WI38 (cell line): ENCODE measurements around the gene SAMD1.
A peak's percentile ranks its signal among the peaks of the same experiment; 100 is the strongest.

Experiments used
- H3K4me3 ChIP-seq: 2 replicates; pipeline ENCODE4 v1.5.1; 2011; ENCODE audit warnings: low read depth, mild to moderate bottlenecking, control low read depth, low read length
- TF ChIP-seq, protein P1 (sequence below): IDR thresholded peaks from 2 replicates; pipeline ENCODE4 v1.5.1; 2012; ENCODE audit warnings: low read depth, mild to moderate bottlenecking, control low read depth, low read length

The SAMD1 gene

DNA sequence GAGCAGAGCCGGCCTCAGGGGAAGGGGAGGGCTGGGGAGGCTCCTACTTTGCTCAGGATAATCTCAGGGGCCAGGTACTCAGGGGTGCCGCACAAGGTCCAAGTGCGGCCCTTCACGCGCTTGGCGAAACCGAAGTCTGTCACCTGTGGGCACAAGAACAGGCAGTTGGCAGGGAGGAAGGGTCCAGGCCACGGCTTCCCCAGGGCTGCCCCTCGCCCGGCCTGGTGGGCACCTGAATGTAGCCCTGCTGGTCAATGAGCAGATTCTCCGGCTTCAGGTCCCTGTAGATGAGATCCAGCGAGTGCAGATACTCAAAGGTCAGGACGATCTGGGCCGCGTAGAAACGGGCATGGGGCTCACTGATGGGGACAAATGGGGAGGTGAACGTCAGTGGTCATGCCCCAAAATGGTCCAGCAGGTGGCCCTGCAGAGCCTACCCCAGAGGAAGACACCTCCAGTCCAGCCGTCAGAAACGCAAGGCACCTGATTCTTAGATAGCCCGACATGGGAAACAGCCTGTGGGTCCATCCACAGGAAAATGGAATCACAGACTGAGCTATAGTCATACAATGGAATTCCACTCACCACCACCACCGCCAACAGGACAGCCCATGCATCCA, 7.1 kb upstream of the SAMD1 start:
- TF ChIP-seq, protein P1, sequence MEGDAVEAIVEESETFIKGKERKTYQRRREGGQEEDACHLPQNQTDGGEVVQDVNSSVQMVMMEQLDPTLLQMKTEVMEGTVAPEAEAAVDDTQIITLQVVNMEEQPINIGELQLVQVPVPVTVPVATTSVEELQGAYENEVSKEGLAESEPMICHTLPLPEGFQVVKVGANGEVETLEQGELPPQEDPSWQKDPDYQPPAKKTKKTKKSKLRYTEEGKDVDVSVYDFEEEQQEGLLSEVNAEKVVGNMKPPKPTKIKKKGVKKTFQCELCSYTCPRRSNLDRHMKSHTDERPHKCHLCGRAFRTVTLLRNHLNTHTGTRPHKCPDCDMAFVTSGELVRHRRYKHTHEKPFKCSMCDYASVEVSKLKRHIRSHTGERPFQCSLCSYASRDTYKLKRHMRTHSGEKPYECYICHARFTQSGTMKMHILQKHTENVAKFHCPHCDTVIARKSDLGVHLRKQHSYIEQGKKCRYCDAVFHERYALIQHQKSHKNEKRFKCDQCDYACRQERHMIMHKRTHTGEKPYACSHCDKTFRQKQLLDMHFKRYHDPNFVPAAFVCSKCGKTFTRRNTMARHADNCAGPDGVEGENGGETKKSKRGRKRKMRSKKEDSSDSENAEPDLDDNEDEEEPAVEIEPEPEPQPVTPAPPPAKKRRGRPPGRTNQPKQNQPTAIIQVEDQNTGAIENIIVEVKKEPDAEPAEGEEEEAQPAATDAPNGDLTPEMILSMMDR = no peak
- H3K4me3 ChIP-seq = no peak overlapping the region

DNA sequence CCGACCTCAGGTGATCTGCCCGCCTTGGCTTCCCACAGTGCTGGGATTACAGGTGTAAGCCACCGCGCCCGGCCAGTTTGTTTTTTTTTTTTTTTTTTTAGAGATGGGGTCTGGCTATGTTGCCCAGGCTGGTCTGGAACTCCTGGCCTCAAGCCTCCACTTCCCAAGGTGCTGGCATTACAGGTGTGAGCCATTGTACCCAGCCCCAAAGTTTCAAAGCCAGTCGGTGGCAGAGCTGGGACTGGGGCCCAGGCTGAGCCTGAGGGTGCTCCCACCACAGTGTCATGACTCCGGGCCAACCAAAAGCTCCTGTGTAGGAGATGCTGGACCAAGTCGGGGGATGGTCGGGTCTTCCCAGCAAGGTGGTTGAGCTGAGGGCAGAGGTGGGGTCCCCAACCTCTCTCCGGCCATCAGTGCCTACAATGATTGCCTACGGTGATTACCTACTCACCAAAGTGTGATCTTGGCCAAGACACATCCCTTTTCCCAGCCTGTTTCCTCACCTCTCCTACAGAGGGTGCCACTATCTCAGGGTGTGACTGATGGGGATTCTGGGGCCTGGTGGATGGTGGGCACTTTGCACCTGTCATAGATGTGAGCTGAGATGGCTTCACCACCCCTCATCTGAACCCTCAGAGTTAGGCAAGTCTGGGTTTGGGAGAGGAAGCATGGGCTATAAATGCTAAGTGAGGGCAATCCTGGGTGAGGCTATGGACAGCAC, 5.9 kb upstream of the SAMD1 start:
- no peak overlapping the region for H3K4me3 ChIP-seq
- TF ChIP-seq, protein P1 = no peak

DNA sequence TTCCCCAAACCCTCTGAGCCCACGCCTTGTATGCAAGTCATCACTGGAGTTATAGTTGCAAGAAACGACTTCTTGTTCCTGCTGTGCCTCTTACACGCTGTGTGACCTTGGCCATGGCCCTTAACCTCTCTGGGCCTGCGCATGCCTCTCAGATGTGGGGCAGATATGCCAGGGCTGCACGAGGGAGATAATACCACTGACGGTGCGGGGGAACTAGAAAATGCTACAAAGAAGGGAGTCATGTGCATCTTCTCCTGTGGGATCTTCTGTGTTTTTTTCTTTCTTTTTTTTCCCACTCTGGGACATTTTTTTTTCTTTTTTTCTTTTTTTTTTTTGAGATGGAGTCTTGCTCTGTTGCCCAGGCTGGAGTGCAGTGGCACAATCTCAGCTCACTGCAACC, 4.3 kb upstream of the SAMD1 start:
- no peak overlapping the region for H3K4me3 ChIP-seq
- TF ChIP-seq, protein P1 = no peak

DNA sequence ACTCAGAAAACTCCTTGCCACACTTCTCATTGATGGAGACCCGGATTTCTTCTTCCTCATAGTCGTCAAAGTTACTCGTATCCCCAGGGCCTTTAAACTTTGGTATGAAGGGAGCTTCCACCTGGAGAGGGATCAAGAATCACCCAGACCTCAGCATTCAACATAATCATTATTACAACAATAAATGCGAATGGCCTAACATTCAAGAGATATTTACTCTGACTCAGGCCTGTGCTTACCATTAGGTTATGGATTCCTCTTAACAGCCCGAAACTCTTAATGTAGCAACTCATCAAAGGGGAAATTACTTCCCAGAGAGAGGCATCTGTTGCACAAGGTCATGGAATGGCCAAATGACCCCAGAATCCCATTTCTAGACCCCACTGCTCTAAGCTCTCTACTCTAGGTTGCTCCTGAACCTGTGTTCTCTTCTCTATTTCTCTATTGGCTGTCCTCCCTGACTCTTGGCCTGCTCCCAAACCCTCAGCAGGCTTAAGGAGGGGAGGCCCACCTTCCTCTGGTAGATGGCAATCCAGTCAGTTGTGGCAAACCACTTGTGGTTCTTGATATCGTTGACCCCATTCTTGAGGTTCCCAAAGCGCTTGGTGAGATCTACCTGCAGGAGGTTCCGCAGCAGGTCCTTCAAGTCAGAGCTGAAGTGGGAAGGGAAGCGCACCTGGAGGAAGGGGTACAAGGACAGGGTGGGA, 2.7 kb upstream of the SAMD1 start:
- TF ChIP-seq, protein P1 = no peak
- no peak overlapping the region for H3K4me3 ChIP-seq

DNA sequence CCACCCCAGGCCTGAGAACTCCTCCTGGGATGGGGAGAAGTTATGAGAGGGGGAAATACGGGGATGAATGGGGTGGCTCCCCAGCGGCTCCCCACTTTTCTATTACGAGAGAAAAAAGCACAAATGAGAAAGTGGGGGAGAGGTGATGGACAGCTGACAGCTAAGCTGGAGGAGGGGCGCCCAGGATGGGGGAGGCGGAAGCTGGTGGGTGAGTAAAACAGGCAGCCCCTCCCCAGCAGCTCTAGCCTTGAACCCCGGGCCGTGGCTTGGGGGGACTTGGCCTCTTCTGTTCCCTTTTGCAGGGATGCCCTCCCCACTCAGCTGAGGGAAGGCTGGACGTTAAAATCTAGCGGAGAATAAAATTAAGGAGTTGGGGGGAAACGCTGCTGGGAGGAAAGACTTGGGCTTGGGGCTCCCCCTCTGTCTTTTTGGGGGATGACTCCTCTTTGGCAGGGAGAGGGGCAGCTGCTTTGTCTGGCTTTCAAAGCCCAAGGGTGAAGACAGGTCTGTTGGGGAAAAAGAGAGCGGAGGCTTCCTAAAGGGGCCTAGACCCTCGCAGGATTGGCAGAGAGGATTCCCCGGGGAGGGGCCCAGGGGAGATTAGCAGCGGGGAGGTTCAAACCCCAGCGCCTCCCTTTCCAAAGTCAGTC, 1.4 kb upstream of the SAMD1 start:
- TF ChIP-seq, protein P1 = no peak
- peak overlapping the region; percentile 60 for H3K4me3 ChIP-seq

DNA sequence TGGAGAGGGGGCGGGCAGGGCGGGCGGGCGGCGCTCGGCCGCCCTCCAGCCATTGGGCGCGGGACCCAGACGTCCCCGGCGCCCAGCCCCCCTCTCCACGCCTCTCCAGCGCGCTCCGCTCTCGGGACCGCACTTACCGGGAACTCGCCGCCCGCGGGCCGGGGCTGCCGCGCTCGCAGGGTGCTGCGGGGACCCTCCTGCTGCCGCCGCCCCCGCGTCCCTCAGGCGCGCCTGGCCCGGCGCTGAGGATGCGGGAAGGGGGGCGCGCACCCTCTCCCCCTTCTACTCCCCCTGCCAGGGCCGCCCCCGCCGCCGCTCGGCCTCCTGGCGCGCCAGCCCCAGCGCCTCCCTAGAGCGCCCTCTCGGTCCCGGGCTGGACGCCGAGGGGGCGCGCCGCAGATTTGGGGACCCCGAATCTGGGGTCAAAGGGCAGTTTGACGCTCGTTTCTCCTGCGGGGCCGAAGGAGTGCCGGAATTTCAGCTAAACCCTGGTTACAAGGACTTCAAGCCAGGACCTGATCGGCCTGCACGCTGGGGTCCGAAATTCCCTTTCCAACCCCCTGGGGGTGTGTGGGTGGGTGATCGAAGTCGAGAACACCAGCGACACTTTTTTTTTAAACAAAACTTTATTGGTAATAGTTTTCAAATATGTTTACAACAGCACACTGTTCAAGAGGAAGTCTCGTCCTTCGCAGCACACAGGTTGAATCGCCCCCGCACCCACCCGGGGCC, 696 bp upstream of the SAMD1 start:
- TF ChIP-seq, protein P1 = no peak

More for the DNA sequence above, 696 bp upstream of the SAMD1 start:
- peak overlapping the region; percentile 60 for H3K4me3 ChIP-seq
